ENCODE results near the gene SGSM2.
"Not testable (repeated sequence)": the region's sequence is repeated elsewhere in the genome, so short reads cannot be mapped to it uniquely, and the experiment has no call there.

Gene SGSM2

GRCh38 chr17:2302778-2303203, 34.5 kb upstream of the SGSM2 start:
- peaks cover 22% of the 10 kb centered on the region for H3K36me3 ChIP-seq (ENCODE audit: insufficient read depth, low read length)
- H3K9me3 ChIP-seq (ENCODE audit: low read depth, low read length) = no peaks in the 10 kb centered on the region
- H3K9ac ChIP-seq (ENCODE audit: insufficient read length) = peak overlapping the region; percentile 75
- TF ChIP-seq EZH2 (IDR thresholded peaks at IDR 0.05) = no peak
- TF ChIP-seq FOXP2 (optimal IDR thresholded peaks at IDR 0.05; ENCODE audit: control extremely low read depth, extremely low read length, insufficient read depth) = no peak
- no peak for DNase-seq (ENCODE audit: low read depth, low spot score)
- H3K4me3 ChIP-seq = peak overlapping the region; percentile 99
- H3K27ac ChIP-seq = peak overlapping the region; percentile 26; the same call in 1 of the 2 replicates

GRCh38 chr17:2303204-2304188, 33.8 kb upstream of the SGSM2 start, which contains the start of the genes SMG6 and SRR:
Gene SMG6 (minus strand): TSS chr17:2303785. CDS start chr17:2303720, 65 bp downstream.
Gene SRR (plus strand): TSS chr17:2303950. CDS start chr17:2315561, 11,611 bp downstream.
- Histone ChIP-seq H3K4me3 (peak within 1 kb of the TSS; percentile 99), H3K36me3 (ENCODE audit: insufficient read depth, low read length) (peaks cover 19% of the 10 kb centered on the region; the same call in 1 of the 2 replicates), H3K9ac (ENCODE audit: insufficient read length) (peak within 1 kb of the TSS; percentile 87), H3K27ac (peak within 1 kb of the TSS; percentile 82), H3K9me3 (ENCODE audit: low read depth, low read length) (no peaks in the 10 kb centered on the region)
- TF ChIP-seq FOXP2 (optimal IDR thresholded peaks at IDR 0.05; ENCODE audit: control extremely low read depth, extremely low read length, insufficient read depth) = no peak
- no peak for TF ChIP-seq EZH2 (IDR thresholded peaks at IDR 0.05)
- TF ChIP-seq POLR2AphosphoS5 (IDR thresholded peaks at IDR 0.05; ENCODE audit: borderline replicate concordance, low read depth, low read length) = peak; percentile 48; the same call in 1 of the 2 replicates
- DNase-seq (ENCODE audit: low read depth, low spot score) = no peak

GRCh38 chr17:2304931-2305330, 32.4 kb upstream of the SGSM2 start:
- Histone ChIP-seq H3K4me3 (no peak overlapping the region; the same call in 1 of the 2 replicates), H3K27ac (0 out of 2 replicates have a peak overlapping the region, but pooled peaks have one; percentile 25), H3K9me3 (ENCODE audit: low read depth, low read length) (no peaks in the 10 kb centered on the region), H3K9ac (ENCODE audit: insufficient read length) (no peak overlapping the region), H3K36me3 (ENCODE audit: insufficient read depth, low read length) (peaks cover 6% of the 10 kb centered on the region; the same call in 1 of the 2 replicates)
- DNase-seq (ENCODE audit: low read depth, low spot score) = no peak
- no peak for TF ChIP-seq POLR2AphosphoS5 (IDR thresholded peaks at IDR 0.05; ENCODE audit: borderline replicate concordance, low read depth, low read length)
- TF ChIP-seq EZH2 (IDR thresholded peaks at IDR 0.05) = no peak
- no peak for TF ChIP-seq FOXP2 (optimal IDR thresholded peaks at IDR 0.05; ENCODE audit: control extremely low read depth, extremely low read length, insufficient read depth)

GRCh38 chr17:2309338-2310154, 27.8 kb upstream of the SGSM2 start:
- H3K27ac ChIP-seq = peak overlapping the region; percentile 50; the same call in 1 of the 2 replicates
- H3K4me3 ChIP-seq = no peak overlapping the region
- no peak overlapping the region for H3K9ac ChIP-seq (ENCODE audit: insufficient read length)
- no peak for DNase-seq (ENCODE audit: low read depth, low spot score)
- H3K9me3 ChIP-seq (ENCODE audit: low read depth, low read length) = no peaks in the 10 kb centered on the region
- TF ChIP-seq FOXP2 (optimal IDR thresholded peaks at IDR 0.05; ENCODE audit: control extremely low read depth, extremely low read length, insufficient read depth) (no peak), POLR2AphosphoS5 (IDR thresholded peaks at IDR 0.05; ENCODE audit: borderline replicate concordance, low read depth, low read length) (no peak), EZH2 (IDR thresholded peaks at IDR 0.05) (no peak)
- no peaks in the 10 kb centered on the region for H3K36me3 ChIP-seq (ENCODE audit: insufficient read depth, low read length)

GRCh38 chr17:2312736-2313135, 24.6 kb upstream of the SGSM2 start:
- H3K36me3 ChIP-seq (ENCODE audit: insufficient read depth, low read length) = no peaks in the 10 kb centered on the region
- peak overlapping the region; percentile 21; the same call in 1 of the 2 replicates for H3K27ac ChIP-seq
- TF ChIP-seq EZH2 (IDR thresholded peaks at IDR 0.05) = no peak
- TF ChIP-seq FOXP2 (optimal IDR thresholded peaks at IDR 0.05; ENCODE audit: control extremely low read depth, extremely low read length, insufficient read depth) = no peak
- TF ChIP-seq POLR2AphosphoS5 (IDR thresholded peaks at IDR 0.05; ENCODE audit: borderline replicate concordance, low read depth, low read length) = no peak
- no peaks in the 10 kb centered on the region for H3K9me3 ChIP-seq (ENCODE audit: low read depth, low read length)
- H3K4me3 ChIP-seq = no peak overlapping the region
- no peak overlapping the region for H3K9ac ChIP-seq (ENCODE audit: insufficient read length)
- DNase-seq (ENCODE audit: low read depth, low spot score) = no peak

- H3K27ac ChIP-seq; DNase-seq (ENCODE audit: low read depth, low spot score); H3K4me3 ChIP-seq; H3K36me3 ChIP-seq (ENCODE audit: insufficient read depth, low read length); H3K9ac ChIP-seq (ENCODE audit: insufficient read length); H3K9me3 ChIP-seq (ENCODE audit: low read depth, low read length): not testable (repeated sequence)
Observed at GRCh38 chr17:2316916-2317205, 20.4 kb upstream of the SGSM2 start.

GRCh38 chr17:2317796-2318195, 19.5 kb upstream of the SGSM2 start:
- Histone ChIP-seq H3K36me3 (ENCODE audit: insufficient read depth, low read length) (peaks cover 9% of the 10 kb centered on the region), H3K9me3 (ENCODE audit: low read depth, low read length) (no peaks in the 10 kb centered on the region), H3K9ac (ENCODE audit: insufficient read length) (no peak overlapping the region), H3K4me3 (no peak overlapping the region), H3K27ac (peak overlapping the region; percentile 50)
- no peak for DNase-seq (ENCODE audit: low read depth, low spot score)
- TF ChIP-seq POLR2AphosphoS5 (IDR thresholded peaks at IDR 0.05; ENCODE audit: borderline replicate concordance, low read depth, low read length) (no peak), EZH2 (IDR thresholded peaks at IDR 0.05) (no peak), FOXP2 (optimal IDR thresholded peaks at IDR 0.05; ENCODE audit: control extremely low read depth, extremely low read length, insufficient read depth) (no peak)

- Histone ChIP-seq H3K36me3 (ENCODE audit: insufficient read depth, low read length) (peaks cover 22% of the 10 kb centered on the region), H3K4me3 (no peak overlapping the region), H3K27ac (peak overlapping the region; percentile 26), H3K9ac (ENCODE audit: insufficient read length) (no peak overlapping the region), H3K9me3 (ENCODE audit: low read depth, low read length) (no peaks in the 10 kb centered on the region)
- TF ChIP-seq EZH2 (IDR thresholded peaks at IDR 0.05) (no peak), POLR2AphosphoS5 (IDR thresholded peaks at IDR 0.05; ENCODE audit: borderline replicate concordance, low read depth, low read length) (no peak), FOXP2 (optimal IDR thresholded peaks at IDR 0.05; ENCODE audit: control extremely low read depth, extremely low read length, insufficient read depth) (no peak)
- DNase-seq (ENCODE audit: low read depth, low spot score) = no peak
Observed at GRCh38 chr17:2319051-2319450, 18.2 kb upstream of the SGSM2 start.
